MM.1S (cell line): ENCODE measurements around the gene ZNF566.

Experiments
- CTCF ChIP-seq: fragments of 300-600 bp; sonication (generic); IDR thresholded peaks from 2 replicates; pipeline ENCODE4 v1.5.1; 2016; ENCODE audit warnings: antibody characterized with exemption, low read length, mixed read lengths
- EZH2phosphoT487 ChIP-seq: fragments of 300-600 bp; sonication (generic); IDR thresholded peaks from 2 replicates; pipeline ENCODE4 v1.6.1; 2018; ENCODE audit warnings: antibody characterized with exemption, low read length

GRCh38 chr19:36401475-36401874 lies 87.9 kb downstream of the ZNF566 start:
- TF ChIP-seq EZH2phosphoT487 (no peak), CTCF (no peak)
